Neuronal stem cell (in vitro differentiated cells): Measurements from ENCODE around the gene KAZN.

Experiments used
- DNase-seq: peaks from one replicate; pipeline ENCODE4 v3.0.0-alpha.2; 2013; ENCODE audit warnings: low spot score
- H2AFZ ChIP-seq: one replicate; pipeline ENCODE4 v1.6.1; 2013; ENCODE audit warnings: mild to moderate bottlenecking, low read length, inconsistent platforms
- H2AK5ac ChIP-seq: 2 replicates; pipeline ENCODE4 v1.6.1; 2013; ENCODE audit warnings: low read depth, mild to moderate bottlenecking, inconsistent platforms, low read length, moderate library complexity, mixed read lengths
- H2BK120ac ChIP-seq: 2 replicates; pipeline ENCODE4 v1.6.1; 2013; ENCODE audit warnings: low read depth, mild to moderate bottlenecking, inconsistent platforms, low read length, moderate library complexity, mixed read lengths
- H2BK12ac ChIP-seq: one replicate; pipeline ENCODE4 v1.6.1; 2013; ENCODE audit warnings: low read length, inconsistent platforms
- H2BK15ac ChIP-seq: 2 replicates; pipeline ENCODE4 v1.6.1; 2013; ENCODE audit warnings: mild to moderate bottlenecking, low read length, inconsistent platforms, mixed read lengths
- H2BK5ac ChIP-seq: one replicate; pipeline ENCODE4 v1.6.1; 2013; ENCODE audit warnings: inconsistent platforms, mild to moderate bottlenecking, low read length, moderate library complexity
- H3K14ac ChIP-seq: one replicate; pipeline ENCODE4 v1.6.1; 2013; ENCODE audit warnings: low read length, inconsistent platforms
- H3K18ac ChIP-seq: 2 replicates; pipeline ENCODE4 v1.6.1; 2013; ENCODE audit warnings: low read length, inconsistent platforms
- H3K23ac ChIP-seq: 2 replicates; pipeline ENCODE4 v1.6.1; 2013; ENCODE audit warnings: low read depth, mild to moderate bottlenecking, mixed read lengths, low read length, inconsistent platforms; ENCODE audit not compliant: poor library complexity
- H3K27ac ChIP-seq: replicated peaks from 3 replicates; pipeline ENCODE4 v1.5.1; 2013; ENCODE audit warnings: low read length, inconsistent platforms
- H3K27me3 ChIP-seq, 3 experiments: 2 replicates each; pipeline ENCODE4 v1.6.1; 2013; ENCODE audit warnings: low read length in 3 of 3, mild to moderate bottlenecking in 2 of 3, inconsistent platforms in 1 of 3, low read depth in 1 of 3, mixed read lengths in 1 of 3, moderate library complexity in 1 of 3; ENCODE audit not compliant: control insufficient read depth in 3 of 3, insufficient read depth in 3 of 3
- H3K36me3 ChIP-seq, 2 donors: replicated peaks in 1 of 2; 2 replicates each; pipeline ENCODE4 v1.6.1; 2013; ENCODE audit warnings: low read length in 2 of 2; ENCODE audit not compliant: control insufficient read depth in 2 of 2, insufficient read depth in 2 of 2
- H3K4ac ChIP-seq: 2 replicates; pipeline ENCODE4 v1.6.1; 2013; ENCODE audit warnings: inconsistent platforms, mild to moderate bottlenecking, low read length, moderate library complexity
- H3K4me1 ChIP-seq, 2 donors: 1 replicate in 1 of 2; 2 replicates in 1 of 2; pipeline ENCODE4 v1.6.1; 2013; ENCODE audit warnings: low read length in 2 of 2, low read depth in 1 of 2; ENCODE audit not compliant: control insufficient read depth in 2 of 2, insufficient read depth in 1 of 2
- H3K4me2 ChIP-seq: one replicate; pipeline ENCODE4 v1.6.1; 2013; ENCODE audit warnings: mild to moderate bottlenecking, low read length, inconsistent platforms; ENCODE audit not compliant: insufficient read depth, poor library complexity, severe bottlenecking
- H3K4me3 ChIP-seq, 2 donors: 2 replicates each; pipeline ENCODE4 v1.5.1; 2013; ENCODE audit warnings: low read length in 2 of 2, mild to moderate bottlenecking in 2 of 2, inconsistent platforms in 1 of 2, moderate library complexity in 1 of 2
- H3K79me1 ChIP-seq: one replicate; pipeline ENCODE4 v1.6.1; 2013; ENCODE audit warnings: low read depth, mild to moderate bottlenecking, inconsistent platforms, low read length, moderate library complexity
- H3K9ac ChIP-seq: one replicate; pipeline ENCODE4 v1.6.1; 2013; ENCODE audit warnings: mild to moderate bottlenecking, low read depth, low read length, inconsistent platforms; ENCODE audit not compliant: poor library complexity
- H3K9me3 ChIP-seq, 2 donors: replicated peaks in 1 of 2; 2 replicates each; pipeline versions ENCODE3 to v1.6.1; 2013; ENCODE audit warnings: low read length in 2 of 2, mild to moderate bottlenecking in 2 of 2, inconsistent platforms in 1 of 2, low read depth in 1 of 2, mixed read lengths in 1 of 2, moderate library complexity in 1 of 2; ENCODE audit not compliant: control insufficient read depth in 2 of 2, insufficient read depth in 1 of 2
- H4K8ac ChIP-seq: one replicate; pipeline ENCODE4 v1.6.1; 2013; ENCODE audit warnings: low read depth, mild to moderate bottlenecking, inconsistent platforms, low read length, moderate library complexity
- H4K91ac ChIP-seq: one replicate; pipeline ENCODE4 v1.6.1; 2013; ENCODE audit warnings: low read length, low read depth, mild to moderate bottlenecking, inconsistent platforms; ENCODE audit not compliant: poor library complexity
- WGBS, 2 donors: extraction: QIAGEN DNeasy Blood & Tissue Kit; methylation state at CpG; one replicate each; pipeline ENCODE4 v1.1.7; 2013; ENCODE audit warnings: missing lambda C conversion rate in 2 of 2, mixed read lengths in 1 of 2; ENCODE audit not compliant: insufficient read length in 2 of 2, insufficient replicate concordance in 1 of 2; ENCODE audit errors: extremely low coverage in 2 of 2; 5-methylcytosine and 5-hydroxymethylcytosine counted together

KAZN gene

GRCh38 chr1:14724678-14725077, 126.2 kb downstream of the KAZN start:
- Histone ChIP-seq H3K79me1 (no peaks in the 10 kb centered on the region), H4K8ac (no peak overlapping the region), H3K36me3 (peaks cover 0 to 21% of the 10 kb centered on the region in 2 donors), H2BK12ac (no peak overlapping the region), H3K14ac (no peak overlapping the region), H2AFZ (no peak overlapping the region), H3K4ac (no peak overlapping the region), H3K23ac (no peak overlapping the region), H3K4me2 (no peak overlapping the region), H4K91ac (no peak overlapping the region), H2BK120ac (no peak overlapping the region), H2BK15ac (no peak overlapping the region), H2BK5ac (no peak overlapping the region), H3K4me3 (no peak overlapping the region), H3K27me3 (no peaks in the 10 kb centered on the region), H2AK5ac (no peak overlapping the region), H3K4me1 (peaks cover 0 to 24% of the 10 kb centered on the region in 2 donors), H3K9me3 (peaks cover 0 to 7% of the 10 kb centered on the region in 2 donors), H3K27ac (no peak overlapping the region), H3K9ac (no peak overlapping the region), H3K18ac (no peak overlapping the region)
- no CpG with 5 or more reads among the region's 7 CpGs for WGBS, 2 donors
- no peak for DNase-seq

DNA sequence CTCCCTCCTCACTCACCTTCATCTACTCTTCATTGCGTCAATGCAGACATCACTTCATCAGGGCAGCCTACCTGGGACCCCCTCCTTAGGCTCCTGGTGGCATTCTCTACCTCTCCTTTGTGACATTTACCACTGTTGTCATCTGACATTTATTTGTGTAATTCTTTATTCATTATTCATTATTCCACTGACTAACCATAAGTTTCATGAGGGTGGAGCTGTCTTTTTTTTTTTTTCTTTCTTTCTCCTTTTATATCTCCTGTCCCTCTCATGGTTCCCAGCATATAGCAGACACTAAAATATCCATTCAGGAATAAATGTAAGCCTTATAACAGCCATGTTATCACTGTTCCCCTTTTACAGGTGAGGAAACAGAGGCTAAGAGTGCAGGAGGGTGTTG, 126.8 kb downstream of the KAZN start:
- Histone ChIP-seq H3K14ac (no peak overlapping the region), H3K27me3 (no peaks in the 10 kb centered on the region), H2BK120ac (no peak overlapping the region), H2AK5ac (no peak overlapping the region), H3K9me3 (peaks cover 0 to 7% of the 10 kb centered on the region in 2 donors), H3K9ac (no peak overlapping the region), H3K4me3 (no peak overlapping the region), H3K4me1 (peaks cover 0 to 24% of the 10 kb centered on the region in 2 donors), H3K27ac (no peak overlapping the region), H3K4ac (no peak overlapping the region), H3K23ac (no peak overlapping the region), H3K79me1 (no peaks in the 10 kb centered on the region), H2AFZ (no peak overlapping the region), H3K4me2 (no peak overlapping the region), H2BK15ac (no peak overlapping the region), H2BK12ac (no peak overlapping the region), H4K8ac (no peak overlapping the region), H2BK5ac (no peak overlapping the region), H3K36me3 (peaks cover 0 to 21% of the 10 kb centered on the region in 2 donors), H4K91ac (no peak overlapping the region), H3K18ac (no peak overlapping the region)
- no peak for DNase-seq
- no CpG with 5 or more reads among the region's 1 CpG for WGBS, 2 donors

DNA sequence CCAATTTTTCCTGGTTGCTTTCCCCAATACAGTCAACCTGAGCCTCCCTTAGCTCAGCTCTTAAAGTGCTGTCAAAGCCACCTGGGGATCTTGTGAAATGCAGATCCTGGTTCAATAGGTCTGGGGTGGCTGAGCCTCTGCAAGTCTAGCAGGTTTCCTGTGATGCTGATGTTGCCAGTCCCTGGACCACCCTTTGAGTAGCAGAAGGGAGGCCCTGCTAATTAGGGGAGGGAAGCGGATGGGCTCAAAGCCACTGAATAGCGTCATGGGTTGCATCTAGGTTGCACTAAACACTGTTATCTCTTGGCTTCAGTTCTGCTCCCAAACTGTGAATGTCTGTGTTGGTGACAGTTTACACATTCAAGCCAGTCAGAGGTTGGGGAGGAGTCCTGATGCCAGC, 127.2 kb downstream of the KAZN start:
- Histone ChIP-seq H3K4me2 (no peak overlapping the region), H3K79me1 (no peaks in the 10 kb centered on the region), H3K9me3 (peaks cover 0 to 7% of the 10 kb centered on the region in 2 donors), H3K23ac (no peak overlapping the region), H3K9ac (no peak overlapping the region), H3K14ac (no peak overlapping the region), H3K4me3 (peak overlapping the region in 1 of 2 donors; percentile 35), H2BK5ac (no peak overlapping the region), H2AFZ (no peak overlapping the region), H3K4ac (no peak overlapping the region), H3K36me3 (peaks cover 0 to 20% of the 10 kb centered on the region in 2 donors), H4K8ac (no peak overlapping the region), H3K27ac (peak overlapping the region; percentile 15), H3K18ac (no peak overlapping the region), H2BK15ac (no peak overlapping the region), H4K91ac (no peak overlapping the region), H2BK12ac (no peak overlapping the region), H2BK120ac (no peak overlapping the region), H2AK5ac (no peak overlapping the region), H3K27me3 (no peaks in the 10 kb centered on the region), H3K4me1 (peaks cover 0 to 24% of the 10 kb centered on the region in 2 donors)
- DNase-seq: no peak
- WGBS, 2 donors: no CpG with 5 or more reads among the region's 2 CpGs

DNA sequence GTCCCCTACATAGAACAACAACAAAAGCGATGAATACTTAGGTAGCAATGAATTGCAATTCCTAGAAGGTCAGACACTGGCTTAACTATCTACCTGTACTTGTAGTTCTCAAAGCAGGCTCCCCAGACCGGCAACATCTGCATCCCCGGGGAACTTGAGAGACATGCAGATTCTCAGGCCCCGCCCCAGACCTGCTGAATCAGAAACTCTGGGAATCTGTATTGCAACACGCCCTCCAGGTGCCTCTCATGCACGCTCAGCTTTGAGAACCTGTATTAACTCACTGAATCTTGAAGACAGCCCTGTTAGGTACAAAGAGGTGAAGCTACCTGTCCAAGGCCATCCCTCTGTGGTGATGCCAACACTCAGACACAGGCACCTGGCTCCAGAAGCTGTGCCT, 128.1 kb downstream of the KAZN start:
- peaks cover 0 to 3% of the 10 kb centered on the region in 2 donors for H3K9me3 ChIP-seq
- no peak overlapping the region for H3K27ac ChIP-seq
- no peak overlapping the region for H3K4me2 ChIP-seq

More for the DNA sequence above, 128.1 kb downstream of the KAZN start:
- H3K4me3 ChIP-seq: no peak overlapping the region
- no peak overlapping the region for H3K9ac ChIP-seq
- peaks cover 0 to 12% of the 10 kb centered on the region in 2 donors for H3K36me3 ChIP-seq
- H2AK5ac ChIP-seq: no peak overlapping the region
- no peak overlapping the region for H2BK5ac ChIP-seq
- DNase-seq: no peak
- peaks cover 2 to 26% of the 10 kb centered on the region in 2 donors for H3K4me1 ChIP-seq
- no peak overlapping the region for H3K18ac ChIP-seq
- no peak overlapping the region for H3K14ac ChIP-seq
- H3K23ac ChIP-seq: no peak overlapping the region
- no CpG with 5 or more reads among the region's 6 CpGs for WGBS, 2 donors
- H2AFZ ChIP-seq: no peak overlapping the region
- no peaks in the 10 kb centered on the region for H3K27me3 ChIP-seq
- H2BK15ac ChIP-seq: no peak overlapping the region
- no peak overlapping the region for H4K8ac ChIP-seq
- peaks cover 1% of the 10 kb centered on the region for H3K79me1 ChIP-seq
- H4K91ac ChIP-seq: no peak overlapping the region
- no peak overlapping the region for H3K4ac ChIP-seq
- H2BK120ac ChIP-seq: no peak overlapping the region
- no peak overlapping the region for H2BK12ac ChIP-seq
